Measurements from ENCODE around the gene KAT5. TPM values are rescaled to one million over a fixed set of nuclear protein-coding genes. Genes with fewer than 3 reads are reported as not detected.
"Not testable (repeated sequence)": the region's sequence is repeated elsewhere in the genome, so short reads cannot be mapped to it uniquely, and the experiment has no call there.

Gene KAT5
- total and polyA plus RNA-seq, 2 donors (not counting 3 experiments of a cell fraction or from before 2014, with no cell fraction given), result 35.8 to 48.8 TPM

GRCh38 chr11:65730461-65730860 is 18.4 kb downstream of the KAT5 start:
- ChIA-PET CTCF (interaction anchor here (1.6 kb wide), 1 partner anchor 50 kb away, joined by 3 read pairs; no protein-coding TSS in a partner anchor), POLR2A (no interaction called here)
- no peak for DNase-seq (ENCODE audit: low read depth, low spot score)
- H3K4me3 ChIP-seq (replicated peaks in 1 of 3; ENCODE audit: insufficient read depth in 1 of 3, low read depth in 1 of 3, low read length in 3 of 3), result no peak overlapping the region
- TF ChIP-seq POLR2AphosphoS5 (IDR thresholded peaks at IDR 0.05; ENCODE audit: insufficient read depth, low read depth, low read length) (no peak), EZH2 (IDR thresholded peaks at IDR 0.05; ENCODE audit: borderline replicate concordance, low read depth, low read length, severe bottlenecking) (no peak), CTCF (IDR thresholded peaks at IDR 0.05; ENCODE audit: extremely low read depth in 1 of 2, insufficient read depth in 1 of 2, low read depth in 1 of 2, low read length in 2 of 2) (no peak), JUN (IDR thresholded peaks at IDR 0.05; ENCODE audit: borderline replicate concordance, insufficient read depth, insufficient read length, low read depth) (no peak), FOS (IDR thresholded peaks at IDR 0.05; ENCODE audit: borderline replicate concordance, insufficient read depth, low read length) (no peak), MYC (IDR thresholded peaks at IDR 0.05; ENCODE audit: low read depth, low read length) (no peak), GATA2 (IDR thresholded peaks at IDR 0.05; ENCODE audit: insufficient read depth, insufficient read length, low read depth, low read length) (no peak), MAX (IDR thresholded peaks at IDR 0.05; ENCODE audit: insufficient read depth, insufficient read length) (no peak), POLR2A (IDR thresholded peaks at IDR 0.05; ENCODE audit: low read depth, low read length) (no peak)
- H3K36me3 ChIP-seq (ENCODE audit: control insufficient read depth in 2 of 2, extremely low read depth in 1 of 2, insufficient read depth in 2 of 2, low read length in 2 of 2), result no peaks in the 10 kb centered on the region
- H3K9me1 ChIP-seq (replicated peaks; ENCODE audit: control insufficient read depth, extremely low read depth, insufficient read depth, low read length), result no peaks in the 10 kb centered on the region
- no peak overlapping the region for H2AFZ ChIP-seq (ENCODE audit: low read depth, low read length)
- H3K27me3 ChIP-seq (ENCODE audit: control insufficient read depth in 2 of 2, insufficient read depth in 2 of 2, low read length in 2 of 2), result peaks cover 2 to 9% of the 10 kb centered on the region in 2 experiments
- no peak overlapping the region for H3K27ac ChIP-seq (ENCODE audit: insufficient read depth, low read depth, low read length)
- no peaks in the 10 kb centered on the region for H3K4me1 ChIP-seq (ENCODE audit: control insufficient read depth, extremely low read depth, insufficient read depth, low read length)
- no peak overlapping the region for H3K9ac ChIP-seq (replicated peaks; ENCODE audit: extremely low read depth, insufficient read depth, low read length)
- no peak for FAIRE-seq
- no peaks in the 10 kb centered on the region for H3K9me3 ChIP-seq (replicated peaks; ENCODE audit: control insufficient read depth, insufficient read depth, low read length)
- H4K20me1 ChIP-seq (replicated peaks; ENCODE audit: control insufficient read depth, extremely low read depth, insufficient read depth, low read length), result no peaks in the 10 kb centered on the region
- BruUV-seq (replicated peaks), result no TSS peak
- no peak overlapping the region for H3K4me2 ChIP-seq (ENCODE audit: insufficient read depth, low read length)
- no peaks in the 10 kb centered on the region for H3K79me2 ChIP-seq (ENCODE audit: control insufficient read depth, insufficient read depth, low read length)
- intact Hi-C loops (cut with micrococcal nuclease) (no loop called here), dilution Hi-C loops (cut with MboI; ENCODE audit: extremely low pct_ligation_motif_present, low sequenced_read_pairs) (no loop called here)

- H3K79me2 ChIP-seq (ENCODE audit: control insufficient read depth, insufficient read depth, low read length); H3K4me1 ChIP-seq (ENCODE audit: control insufficient read depth, extremely low read depth, insufficient read depth, low read length); H3K4me2 ChIP-seq (ENCODE audit: insufficient read depth, low read length); DNase-seq (ENCODE audit: low read depth, low spot score); BruUV-seq (replicated peaks); H2AFZ ChIP-seq (ENCODE audit: low read depth, low read length); POLR2A ChIA-PET; dilution Hi-C loops (cut with MboI; ENCODE audit: extremely low pct_ligation_motif_present, low sequenced_read_pairs); H3K9ac ChIP-seq (replicated peaks; ENCODE audit: extremely low read depth, insufficient read depth, low read length); H4K20me1 ChIP-seq (replicated peaks; ENCODE audit: control insufficient read depth, extremely low read depth, insufficient read depth, low read length); H3K27ac ChIP-seq (ENCODE audit: insufficient read depth, low read depth, low read length); intact Hi-C loops (cut with micrococcal nuclease); H3K9me1 ChIP-seq (replicated peaks; ENCODE audit: control insufficient read depth, extremely low read depth, insufficient read depth, low read length); H3K4me3 ChIP-seq (replicated peaks in 1 of 3; ENCODE audit: insufficient read depth in 1 of 3, low read depth in 1 of 3, low read length in 3 of 3); H3K9me3 ChIP-seq (replicated peaks; ENCODE audit: control insufficient read depth, insufficient read depth, low read length); FAIRE-seq; H3K36me3 ChIP-seq (ENCODE audit: control insufficient read depth in 2 of 2, extremely low read depth in 1 of 2, insufficient read depth in 2 of 2, low read length in 2 of 2): not testable (repeated sequence)
- CTCF ChIA-PET, result interaction anchor here (1.4 kb wide), 2 partner anchors 36 to 45 kb away, joined by 3 to 4 read pairs; no protein-coding TSS in a partner anchor
- peaks cover 8 to 25% of the 10 kb centered on the region in 2 experiments for H3K27me3 ChIP-seq (ENCODE audit: control insufficient read depth in 2 of 2, insufficient read depth in 2 of 2, low read length in 2 of 2)
Observed at GRCh38 chr11:65735111-65735510, 23.1 kb downstream of the KAT5 start.

Data from endothelial cell of umbilical vein (primary cell).